HG03196 (cell line): ENCODE measurements around the gene UROC1.

Source experiments
- ATAC-seq: cut with Tn5 transposase; IDR thresholded peaks from one replicate; pipeline ENCODE4 v1.9.1; 2021; ENCODE audit not compliant: unreplicated experiment

UROC1 gene

GRCh38 chr3:126481808-126482502 lies 35.6 kb downstream of the UROC1 start:
- ATAC-seq = no peak

- ATAC-seq = no peak
These were observed 36.7 kb downstream of the UROC1 start for GRCh38 chr3:126480861-126481260.

GRCh38 chr3:126480206-126480605 lies 37.4 kb downstream of the UROC1 start:
- no peak for ATAC-seq

GRCh38 chr3:126479642-126480041 lies 37.9 kb downstream of the UROC1 start:
- ATAC-seq = no peak

GRCh38 chr3:126478581-126479310 lies 38.8 kb downstream of the UROC1 start:
- ATAC-seq = no peak

- no peak for ATAC-seq
These were observed 40.6 kb downstream of the UROC1 start for GRCh38 chr3:126477061-126477380.

- peak; percentile 27 for ATAC-seq
These were observed 41.2 kb downstream of the UROC1 start for GRCh38 chr3:126476166-126477060.

GRCh38 chr3:126475413-126476114 lies 42.0 kb downstream of the UROC1 start, which contains the start of gene ZXDC:
ZXDC (minus strand) TSS chr3:126475891; CDS start chr3:126475865, 26 bp downstream.
- peak; percentile 67 for ATAC-seq

- ATAC-seq = peak; percentile 19
These were observed 42.8 kb downstream of the UROC1 start for GRCh38 chr3:126474498-126475412.

GRCh38 chr3:126473292-126474168 lies 44.0 kb downstream of the UROC1 start:
- no peak for ATAC-seq

GRCh38 chr3:126472277-126473006 lies 45.1 kb downstream of the UROC1 start:
- ATAC-seq = no peak

GRCh38 chr3:126469479-126469878 lies 48.1 kb downstream of the UROC1 start:
- no peak for ATAC-seq

GRCh38 chr3:126468028-126468891 lies 49.3 kb downstream of the UROC1 start:
- no peak for ATAC-seq

GRCh38 chr3:126467611-126467955 lies 50.0 kb downstream of the UROC1 start:
- ATAC-seq = no peak

- no peak for ATAC-seq
These were observed 50.5 kb downstream of the UROC1 start for GRCh38 chr3:126466886-126467610.

GRCh38 chr3:126465928-126466544 lies 51.5 kb downstream of the UROC1 start:
- no peak for ATAC-seq
